Stimulated activated CD4-positive, alpha-beta T cell treated with anti-CD3 and anti-CD28 coated beads, Interleukin-1b, Interleukin-23, amount 100 ng/mL, for 24 hours (primary cell): ENCODE measurements around the gene CUX1.

Source experiments
- DNase-seq, 4 experiments: peaks; one replicate each; pipeline ENCODE4 v3.0.0-alpha.2; 2020; ENCODE audit warnings: low read depth in 4 of 4, low spot score in 1 of 4

The CUX1 gene

DNA sequence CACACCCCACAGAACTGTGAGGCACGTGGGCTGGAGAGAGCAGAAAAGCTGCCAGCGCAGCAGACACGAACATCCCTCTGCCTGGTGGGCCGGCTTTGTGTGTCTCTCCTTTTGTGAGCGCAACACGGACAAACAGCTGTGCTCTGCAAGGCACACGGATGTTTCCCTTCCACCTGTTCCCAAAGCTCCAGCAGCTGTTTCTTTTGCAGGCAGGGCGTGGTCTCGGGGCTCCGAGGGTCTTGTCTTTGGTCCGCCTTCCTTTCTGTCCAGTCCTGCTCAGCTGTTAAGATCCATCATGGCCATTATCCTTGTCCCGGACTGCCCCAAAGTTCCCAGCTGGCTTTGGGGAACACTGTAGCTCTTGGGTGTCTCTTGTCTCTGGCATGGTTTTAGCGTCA lies 436.5 kb downstream of the CUX1 start:
- DNase-seq = no peak

DNA sequence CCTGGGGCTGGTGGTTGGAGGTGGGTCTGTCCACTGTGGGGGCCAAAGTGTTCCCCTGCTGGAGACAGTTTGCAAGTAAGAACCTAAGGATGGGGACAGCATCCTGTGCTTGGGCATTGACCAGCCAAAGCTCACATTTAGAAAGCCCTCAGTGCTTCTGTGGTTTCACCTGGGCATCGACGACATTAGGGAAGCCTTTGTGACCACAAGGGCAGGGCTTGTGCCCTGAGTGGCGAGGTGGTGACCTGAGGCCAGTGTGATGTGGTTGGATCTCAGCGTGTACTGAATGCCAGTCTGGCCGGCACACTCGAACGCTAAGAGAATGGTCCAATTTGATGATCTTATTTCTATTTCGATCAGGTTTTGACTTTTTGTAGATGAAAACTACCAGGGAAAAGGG lies 437.1 kb downstream of the CUX1 start:
- no peak for DNase-seq

DNA sequence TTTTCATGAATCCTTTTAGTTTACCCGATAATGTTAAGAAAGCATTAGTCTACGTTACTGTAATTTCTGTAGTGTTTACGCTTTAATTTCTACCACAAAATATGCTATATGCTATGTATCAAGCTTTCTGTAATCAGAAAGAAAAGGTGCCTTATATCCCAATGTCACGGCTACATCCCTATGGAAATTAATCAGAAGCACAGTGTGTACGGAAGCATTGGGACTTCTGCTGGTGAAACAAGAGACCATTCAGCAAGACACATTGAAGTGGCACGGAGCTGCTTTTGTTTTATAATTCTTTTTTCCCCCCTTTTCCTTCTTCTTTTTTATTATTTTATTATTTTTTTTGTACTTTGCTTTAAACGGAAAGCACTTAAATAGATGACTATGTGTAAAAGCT lies 438.1 kb downstream of the CUX1 start:
- DNase-seq = no peak

DNA sequence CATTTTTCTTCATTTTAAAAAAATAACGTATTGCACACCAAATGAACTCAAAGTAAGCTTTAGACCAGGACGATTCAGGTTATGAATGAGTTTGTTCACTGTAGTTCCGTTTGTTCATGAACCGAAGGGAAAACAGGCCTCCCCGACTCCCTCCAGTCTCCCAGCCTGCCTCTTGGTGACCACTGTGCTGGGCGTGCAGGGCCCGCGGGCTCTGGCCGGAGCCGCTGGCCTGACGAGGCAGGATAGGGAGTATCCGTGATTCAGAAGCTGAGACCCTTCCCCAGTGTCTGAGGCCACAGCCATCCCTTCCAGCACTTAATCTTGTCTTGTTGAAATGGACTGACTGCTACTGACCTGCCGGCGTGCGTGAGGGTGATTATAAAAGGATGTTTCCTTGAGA lies 438.5 kb downstream of the CUX1 start:
- DNase-seq = no peak

DNA sequence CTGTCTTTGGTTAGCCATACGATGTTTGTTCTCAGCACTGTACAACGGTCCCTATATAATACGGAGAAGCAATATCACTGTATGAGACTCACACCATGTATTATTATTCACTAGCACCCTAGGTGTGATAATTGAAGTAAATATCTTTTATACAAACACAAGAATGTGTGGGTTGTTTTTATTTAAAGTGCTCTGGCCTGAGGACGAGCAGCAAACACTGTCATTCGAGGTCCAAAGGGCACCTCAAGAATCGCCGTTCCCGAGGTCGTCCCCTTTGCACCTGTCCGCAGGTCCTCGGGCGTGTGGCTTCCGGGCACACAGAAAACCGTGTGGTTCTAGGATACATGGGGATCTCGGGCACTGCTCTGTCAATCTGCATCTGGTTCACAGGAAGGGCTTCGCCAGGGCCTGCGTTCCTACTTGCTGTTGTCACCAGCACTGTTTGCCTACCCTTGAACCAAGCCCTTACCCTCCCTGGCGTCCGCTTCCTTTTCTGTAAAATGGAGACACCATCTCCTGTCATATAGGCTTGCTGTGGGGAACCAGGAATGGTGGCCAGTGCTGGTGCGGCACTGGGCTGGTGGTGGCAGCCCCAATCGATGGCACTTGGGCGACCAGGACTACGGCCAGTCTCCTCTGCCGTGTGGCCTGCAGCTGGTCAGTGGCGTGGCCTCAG lies 440.8 kb downstream of the CUX1 start:
- no peak for DNase-seq

DNA sequence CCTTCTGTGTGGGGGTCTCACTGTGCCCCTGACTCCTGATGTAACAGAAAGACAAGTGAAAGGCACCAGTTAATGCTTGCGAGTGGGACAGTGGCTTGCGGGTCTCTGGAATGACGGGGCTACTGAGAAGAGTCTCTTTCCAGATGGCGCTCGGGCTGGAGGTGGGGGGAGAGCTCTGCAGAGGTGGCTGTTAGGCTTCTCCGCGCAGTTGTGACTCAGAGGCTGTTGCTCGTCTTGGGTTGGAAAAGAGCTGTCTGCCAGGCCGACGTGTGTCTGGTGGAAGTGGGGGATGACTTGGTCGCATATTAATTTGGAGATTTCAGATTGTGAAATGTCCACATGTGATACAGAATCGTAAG lies 441.3 kb downstream of the CUX1 start:
- no peak for DNase-seq

DNA sequence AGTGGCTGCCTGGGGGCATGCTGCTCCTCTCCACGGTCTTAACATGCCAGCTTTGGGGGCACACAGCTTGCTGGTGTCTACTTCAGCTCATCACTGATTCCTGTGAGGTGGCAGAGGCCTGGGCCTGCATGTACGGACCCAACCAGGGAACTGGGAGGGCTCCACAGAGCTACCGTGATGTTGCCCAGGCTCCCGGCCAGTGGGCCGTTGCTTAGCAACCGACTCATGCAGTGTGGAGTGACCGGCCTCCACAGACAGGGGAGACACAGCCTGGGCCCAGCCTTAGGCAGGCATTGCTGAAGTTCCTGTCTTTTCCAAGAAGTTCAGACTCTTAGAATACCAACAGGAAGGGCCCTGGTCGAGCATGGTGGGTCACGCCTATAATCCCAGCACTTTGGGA lies 443.4 kb downstream of the CUX1 start:
- DNase-seq = no peak

DNA sequence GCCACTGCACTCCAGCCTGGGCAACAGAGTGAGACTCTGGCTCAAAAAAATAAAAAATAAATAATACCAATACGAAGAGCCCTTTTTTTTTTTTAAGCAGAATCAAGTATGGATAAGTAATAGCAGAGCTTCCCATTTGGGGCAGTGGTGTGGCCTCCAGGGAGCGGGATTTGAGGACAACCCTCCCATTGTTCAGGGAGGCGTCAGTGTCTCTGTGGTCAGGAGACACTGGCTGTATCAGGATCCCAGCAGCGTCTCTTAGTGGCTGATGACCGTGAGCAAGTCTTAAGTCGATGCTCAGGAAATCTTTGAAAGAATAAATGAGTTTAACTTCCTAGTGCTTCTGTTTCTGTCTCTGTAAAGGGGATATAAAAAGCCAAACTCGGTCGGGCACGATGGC lies 444.0 kb downstream of the CUX1 start:
- no peak for DNase-seq

DNA sequence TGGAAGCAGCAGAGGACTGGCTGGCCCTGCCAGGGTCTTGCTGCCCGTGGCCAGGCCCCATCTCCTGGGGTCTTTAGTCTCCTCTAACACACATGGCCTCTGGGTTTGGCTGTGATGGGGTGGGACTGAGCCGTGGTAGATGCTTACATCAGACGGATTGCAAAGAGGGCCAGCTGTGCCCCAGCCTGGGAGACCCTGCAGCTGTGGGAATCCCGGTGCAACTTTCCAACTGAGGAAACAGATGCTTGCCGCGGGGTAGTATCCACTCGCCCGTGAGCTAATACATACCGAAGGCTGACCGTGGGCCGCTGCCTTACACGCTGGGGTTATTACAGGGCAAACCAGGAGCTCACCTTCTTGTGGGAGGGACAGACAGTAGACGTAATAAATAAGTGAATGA lies 445.1 kb downstream of the CUX1 start:
- no peak for DNase-seq

DNA sequence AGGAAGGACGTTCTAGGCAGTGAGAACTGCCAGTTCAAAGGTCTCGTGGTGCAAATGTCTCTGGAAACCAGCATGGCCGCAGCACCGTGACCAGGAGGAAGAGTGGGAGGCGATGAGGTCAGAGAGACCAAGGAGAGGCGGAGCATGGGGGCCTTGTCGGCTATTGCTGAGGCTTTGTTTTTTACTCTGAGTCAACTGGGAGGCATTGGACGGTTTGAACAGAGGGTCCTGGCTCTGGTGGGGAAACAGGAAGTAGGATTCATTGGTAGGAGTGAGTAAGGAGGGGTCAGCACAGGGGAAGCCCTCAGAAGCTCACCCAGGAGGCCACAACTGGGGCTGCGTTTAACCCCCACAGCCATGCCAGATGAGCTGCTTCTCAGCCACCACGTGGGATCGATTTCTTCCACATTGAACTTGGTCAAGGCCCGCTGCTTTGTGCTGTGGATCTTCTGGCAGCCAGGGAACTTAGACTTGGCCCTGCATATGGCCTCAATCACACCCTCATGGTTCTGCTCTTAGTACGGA lies 447.0 kb downstream of the CUX1 start:
- DNase-seq = no peak

DNA sequence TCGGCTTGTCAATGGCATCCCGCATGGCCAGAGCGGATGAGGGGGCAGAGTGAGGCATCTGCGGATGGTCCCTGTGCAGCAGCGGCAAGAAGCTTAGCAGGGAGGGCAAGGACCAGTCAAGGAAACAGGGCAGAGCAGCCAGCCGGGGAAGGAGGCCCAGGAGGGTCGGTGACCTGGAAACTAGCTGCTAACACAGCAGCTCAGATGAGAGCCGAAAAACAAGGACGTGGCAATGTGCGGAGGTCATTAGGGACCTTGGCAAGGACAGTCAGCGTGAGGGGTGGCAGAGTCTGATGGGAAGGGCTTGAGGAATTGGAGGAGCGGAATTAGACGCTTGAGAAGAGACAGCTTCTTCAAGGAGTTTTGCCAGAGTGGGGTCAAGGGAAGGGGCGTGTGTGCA lies 449.1 kb downstream of the CUX1 start:
- DNase-seq = no peak

DNA sequence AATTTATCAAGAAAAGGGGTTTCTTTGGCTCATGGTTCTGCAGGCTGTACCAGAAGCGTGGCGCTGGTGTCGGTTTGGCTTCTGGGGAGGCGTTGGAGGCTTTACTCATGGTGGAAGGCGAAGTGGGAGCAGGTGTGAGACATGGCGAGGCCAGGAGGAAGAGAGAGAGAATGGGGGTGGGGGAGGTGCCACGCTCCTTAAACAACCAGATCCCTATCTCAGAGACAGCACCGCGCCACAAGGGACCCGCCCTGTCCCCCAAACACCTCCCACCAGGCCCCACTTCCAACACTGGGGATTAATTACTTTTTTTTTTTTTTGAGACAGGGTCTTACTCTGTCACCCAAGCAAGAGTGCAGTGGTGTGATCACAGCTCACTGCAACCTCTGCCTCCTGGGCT lies 451.2 kb downstream of the CUX1 start:
- DNase-seq = no peak

DNA sequence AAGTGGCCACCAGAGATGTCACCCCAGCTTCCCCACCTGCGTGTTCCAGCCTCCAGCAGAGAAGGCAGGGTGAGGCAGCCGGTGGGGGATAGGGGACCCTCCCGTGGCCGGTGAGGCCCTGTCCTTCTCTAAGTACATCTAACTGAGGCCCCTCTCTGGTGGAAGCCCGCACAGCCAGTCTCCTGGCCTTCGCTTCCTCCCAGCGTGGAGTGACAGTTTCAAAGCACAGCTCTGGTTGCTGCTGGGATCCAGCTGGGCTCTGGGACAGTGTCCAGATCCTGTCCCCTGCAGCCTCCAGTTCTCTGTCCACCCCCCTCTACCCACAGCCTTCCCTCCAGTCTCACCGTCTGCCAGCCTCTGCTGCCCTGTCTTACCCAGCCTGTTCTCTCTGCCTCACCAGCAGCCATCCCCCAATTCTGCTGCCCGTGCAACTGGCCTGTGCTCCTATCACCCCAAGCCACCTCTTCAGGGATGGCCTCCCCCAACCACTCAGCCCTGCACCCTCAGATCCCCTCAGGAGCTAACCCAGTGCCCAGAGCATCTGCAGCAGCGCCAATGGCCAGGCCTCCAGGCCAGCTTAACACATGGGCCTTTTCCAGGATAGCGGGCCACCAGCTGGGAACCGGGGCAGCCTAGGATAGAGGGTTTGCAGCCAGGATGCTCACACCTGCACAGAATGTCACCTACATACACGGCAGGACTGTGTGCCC lies 452.9 kb downstream of the CUX1 start:
- no peak for DNase-seq

DNA sequence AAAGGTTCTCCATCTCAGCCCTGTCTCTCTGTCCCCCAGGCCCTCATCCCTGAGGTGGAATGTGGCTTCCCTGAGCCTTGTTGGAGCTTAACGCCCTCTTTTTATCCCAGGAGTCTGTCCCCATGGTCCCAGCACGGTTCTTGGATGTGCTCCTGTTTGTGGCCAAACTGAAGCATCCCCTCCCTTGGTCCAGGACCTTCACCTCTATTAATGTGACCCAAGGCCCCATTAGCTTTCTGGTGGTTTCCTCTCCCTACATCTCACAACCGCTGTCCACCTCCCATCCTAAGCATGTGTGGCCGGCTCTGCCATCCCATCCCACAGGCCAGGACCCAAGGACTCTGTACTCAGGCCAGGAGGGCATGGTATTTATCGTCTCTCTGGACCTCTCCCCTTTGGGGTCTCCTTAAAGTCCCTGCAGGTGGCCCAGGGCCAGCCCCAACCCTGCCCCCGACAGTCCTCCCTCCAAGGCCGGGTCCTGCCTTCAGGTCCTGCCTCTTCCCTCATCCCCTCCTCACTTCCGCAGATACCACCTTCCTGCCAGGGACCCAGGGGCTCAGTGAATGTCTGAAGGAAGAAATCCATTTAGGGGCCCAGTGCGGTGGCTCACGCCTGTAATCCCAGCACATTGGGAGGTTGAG lies 453.9 kb downstream of the CUX1 start:
- DNase-seq = no peak

DNA sequence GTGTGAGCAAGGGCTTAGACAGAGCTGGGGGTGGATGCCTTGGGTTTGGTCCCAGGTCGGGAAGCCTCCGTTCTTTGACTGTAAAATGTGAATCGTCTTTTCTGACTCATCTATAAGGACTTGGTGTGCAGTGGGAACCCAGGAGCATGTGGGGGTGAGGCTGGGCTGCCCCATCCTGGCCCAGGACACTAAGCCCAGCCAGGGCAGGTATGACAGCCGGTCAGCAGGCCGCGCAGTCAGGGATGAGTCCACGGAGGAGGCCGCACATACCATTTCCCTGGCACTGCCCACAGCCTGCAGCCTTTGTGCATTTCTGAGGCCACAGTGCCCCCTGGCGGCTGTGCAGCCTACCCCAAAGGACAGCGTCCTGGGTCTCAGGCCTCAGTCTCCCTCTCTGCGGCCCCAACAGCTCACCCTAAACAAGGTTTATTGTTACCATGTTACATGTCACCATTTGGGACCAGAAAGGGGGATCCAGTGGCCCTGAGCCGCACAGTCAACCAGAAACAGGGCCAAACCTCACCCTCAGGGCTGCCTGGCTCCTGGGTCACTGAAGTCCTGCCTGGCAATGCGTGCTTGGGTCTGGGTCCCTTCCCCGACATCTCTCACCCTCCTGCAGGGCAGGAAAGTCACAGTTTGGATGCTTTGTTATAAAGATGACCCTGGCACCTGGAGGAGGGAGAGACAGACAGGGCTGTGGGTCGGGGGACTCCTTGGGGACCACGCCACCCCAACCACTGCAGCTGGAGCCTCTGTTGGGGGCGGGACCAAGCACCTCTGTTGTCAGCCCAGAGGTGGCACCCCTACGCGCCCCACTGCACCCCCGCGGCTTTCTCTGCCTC lies 454.9 kb downstream of the CUX1 start:
- peak; percentile 54 to 79 (median 64) for DNase-seq

DNA sequence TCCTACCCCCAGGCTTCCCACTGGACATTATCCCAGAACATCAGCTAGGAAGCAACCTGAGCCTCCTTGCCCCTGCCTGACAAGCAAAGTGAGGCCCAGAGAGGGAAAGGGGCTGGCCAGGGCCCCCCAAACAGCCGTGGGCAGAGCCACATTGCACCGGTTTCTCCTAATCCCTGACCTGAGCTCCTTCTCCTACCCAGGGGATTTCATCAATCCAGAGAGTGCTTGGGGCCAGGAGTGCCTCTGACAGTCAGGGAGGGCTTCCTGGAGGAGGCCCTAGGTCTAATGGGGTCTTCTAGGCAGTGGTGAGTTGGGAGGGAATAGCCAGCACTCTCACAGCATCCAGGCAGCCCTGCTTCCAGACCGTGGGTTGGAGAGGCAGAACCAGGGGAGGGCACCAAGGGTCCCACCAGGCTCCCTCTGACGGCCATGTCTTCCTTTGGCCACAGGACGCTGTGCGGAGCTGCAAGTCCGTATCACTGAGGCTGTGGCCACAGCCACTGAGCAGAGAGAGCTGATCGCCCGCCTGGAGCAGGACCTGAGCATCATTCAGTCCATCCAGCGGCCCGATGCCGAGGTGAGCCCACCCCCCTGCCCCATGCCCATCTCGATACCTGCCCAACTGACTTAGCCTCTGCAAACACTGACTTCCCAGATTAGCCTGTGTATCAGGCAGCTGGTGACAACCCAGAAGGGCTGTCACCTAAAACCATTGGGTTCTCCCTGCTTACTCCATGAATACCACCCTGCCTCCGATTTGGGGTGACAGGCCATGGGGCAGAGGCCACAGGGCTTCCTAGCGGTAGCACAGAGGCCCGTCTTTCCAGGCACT lies 455.7 kb downstream of the CUX1 start:
- DNase-seq = no peak

DNA sequence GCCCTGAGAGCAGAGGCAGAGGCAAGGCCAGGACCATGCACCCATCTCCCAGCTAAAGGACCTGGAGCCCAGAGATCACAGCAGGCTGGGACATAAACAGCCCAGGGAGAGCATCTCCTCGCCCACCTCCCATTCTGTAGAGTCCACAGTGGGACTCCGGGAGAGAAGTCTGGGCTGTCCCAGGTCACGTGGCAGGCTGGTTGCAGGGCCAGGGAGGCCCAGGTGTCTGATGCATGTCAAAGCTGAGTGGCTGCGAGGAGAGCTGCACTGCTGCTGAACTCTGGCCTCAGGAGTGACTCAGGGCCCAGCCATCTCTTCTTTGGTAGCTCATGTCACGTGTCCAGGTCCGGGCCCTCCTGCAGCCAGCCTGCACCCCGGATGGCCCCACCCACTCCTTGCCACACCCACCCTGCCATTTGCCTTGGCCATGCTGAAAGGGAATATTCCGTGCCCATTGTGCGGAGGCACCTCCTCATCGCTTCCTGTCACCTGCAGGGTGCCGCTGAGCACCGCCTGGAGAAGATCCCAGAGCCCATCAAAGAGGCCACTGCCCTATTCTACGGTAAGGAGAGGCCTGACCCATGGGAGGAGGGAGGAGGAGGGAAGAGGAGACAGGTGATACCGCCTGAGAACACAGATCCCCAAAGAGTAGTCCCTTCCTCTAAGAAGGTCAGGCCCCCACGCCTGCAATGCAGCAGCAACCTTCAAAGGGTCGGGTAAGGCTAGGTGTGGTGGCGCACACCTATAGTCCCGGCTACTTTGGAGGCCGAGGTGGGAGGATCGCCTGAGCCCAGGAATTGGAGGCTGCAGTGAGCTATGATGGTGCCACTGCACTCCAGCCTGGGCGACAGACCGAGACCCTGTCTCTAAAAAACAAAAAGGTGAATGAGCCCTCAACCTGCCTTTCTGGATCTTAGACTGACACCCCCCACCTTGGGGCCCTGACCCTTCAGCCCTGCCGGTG lies 456.6 kb downstream of the CUX1 start:
- no peak for DNase-seq

DNA sequence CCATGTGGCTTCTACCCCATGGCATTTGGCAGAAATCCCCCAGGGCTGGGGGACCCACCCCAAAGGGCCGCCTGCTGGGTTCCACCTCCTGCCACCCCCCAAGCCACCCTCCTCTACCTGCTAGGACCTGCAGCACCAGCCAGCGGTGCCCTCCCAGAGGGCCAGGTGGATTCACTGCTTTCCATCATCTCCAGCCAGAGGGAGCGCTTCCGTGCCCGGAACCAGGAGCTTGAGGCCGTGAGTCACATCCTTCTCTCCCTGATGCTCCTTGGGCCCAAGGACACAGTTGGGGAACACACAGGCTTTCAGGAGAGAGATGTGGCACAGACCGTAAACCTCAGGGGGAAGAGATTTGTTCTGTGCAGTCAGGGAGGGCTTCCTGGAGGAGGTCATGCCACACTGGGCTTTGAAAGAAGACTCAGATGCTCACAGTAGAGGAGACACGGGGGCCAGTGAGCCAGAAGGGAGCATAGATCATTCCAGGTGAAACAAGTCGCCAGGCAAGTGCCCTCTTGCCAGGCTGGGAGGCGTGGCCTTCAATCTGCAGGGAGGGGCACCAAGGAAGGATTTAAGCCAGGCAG lies 457.8 kb downstream of the CUX1 start:
- DNase-seq = no peak

DNA sequence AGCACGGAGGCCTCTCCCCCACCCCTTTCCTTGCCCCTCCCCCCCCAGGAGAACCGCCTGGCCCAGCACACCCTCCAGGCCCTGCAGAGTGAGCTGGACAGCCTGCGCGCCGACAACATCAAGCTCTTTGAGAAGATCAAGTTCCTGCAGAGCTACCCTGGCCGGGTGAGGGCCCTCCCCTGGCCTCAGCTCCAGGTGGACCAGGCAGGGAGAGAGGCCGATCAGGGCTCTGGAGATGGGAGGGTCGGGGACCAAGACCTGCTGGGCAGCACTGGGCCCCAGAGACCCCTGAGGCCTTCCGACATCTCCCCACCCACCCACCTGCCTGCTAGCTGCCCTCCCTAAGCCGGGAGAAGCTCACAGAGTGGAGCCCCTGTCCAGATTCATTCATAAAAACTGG lies 460.5 kb downstream of the CUX1 start:
- DNase-seq = no peak
